Activated CD4-positive, alpha-beta memory T cell treated with anti-CD3 and anti-CD28 coated beads, Interleukin-2, amount 10 ng/mL, durations not matched to agents 7 days and 5 days (primary cell): ENCODE results near the gene URI1. TPM values are rescaled to one million over a fixed set of nuclear protein-coding genes. Genes with fewer than 3 reads are reported as not detected.
"Not testable (repeated sequence)": the region's sequence is repeated elsewhere in the genome, so short reads cannot be mapped to it uniquely, and the experiment has no call there.

Experiments used
- CTCF ChIA-PET: fragments of 350-600 bp; sonication (Branson Sonifier 250); formaldehyde crosslinking; loops from one replicate; lab custom pipeline; 2021; ENCODE audit warnings: antibody characterized with exemption, inconsistent platforms; lab: Charles Lee
- POLR2A ChIA-PET: fragments of 350-600 bp; sonication (Branson Sonifier 250); formaldehyde crosslinking; loops from one replicate; lab custom pipeline; 2021; ENCODE audit warnings: antibody characterized with exemption; lab: Charles Lee
- DNase-seq: peaks from one replicate; pipeline ENCODE4 v3.0.0-alpha.2; 2020
- H3K27ac Mint-ChIP-seq: one replicate; pipeline ENCODE4 v1.8.0; 2021; ENCODE audit warnings: mild to moderate bottlenecking, mixed read lengths
- H3K27me3 Mint-ChIP-seq: one replicate; pipeline ENCODE4 v1.8.0; 2021; ENCODE audit warnings: mixed read lengths
- H3K36me3 Mint-ChIP-seq: one replicate; pipeline ENCODE4 v1.8.0; 2021; ENCODE audit warnings: low read depth, mixed read lengths
- H3K4me1 Mint-ChIP-seq: one replicate; pipeline ENCODE4 v1.8.0; 2021; ENCODE audit warnings: mixed read lengths
- H3K4me3 Mint-ChIP-seq: one replicate; pipeline ENCODE4 v1.8.0; 2021; ENCODE audit warnings: mild to moderate bottlenecking, mixed read lengths
- H3K9me3 Mint-ChIP-seq: one replicate; pipeline ENCODE4 v1.8.0; 2021; ENCODE audit warnings: mixed read lengths
- total RNA-seq, 2 experiments: library from RNA; stranded (reverse); gene quantifications; one replicate each; pipeline ENCODE4 v1.2.3, GENCODE V29; 2021

The URI1 gene
- total RNA-seq, 2 experiments from 2014 or later = 55.5 to 59.0 TPM

DNA sequence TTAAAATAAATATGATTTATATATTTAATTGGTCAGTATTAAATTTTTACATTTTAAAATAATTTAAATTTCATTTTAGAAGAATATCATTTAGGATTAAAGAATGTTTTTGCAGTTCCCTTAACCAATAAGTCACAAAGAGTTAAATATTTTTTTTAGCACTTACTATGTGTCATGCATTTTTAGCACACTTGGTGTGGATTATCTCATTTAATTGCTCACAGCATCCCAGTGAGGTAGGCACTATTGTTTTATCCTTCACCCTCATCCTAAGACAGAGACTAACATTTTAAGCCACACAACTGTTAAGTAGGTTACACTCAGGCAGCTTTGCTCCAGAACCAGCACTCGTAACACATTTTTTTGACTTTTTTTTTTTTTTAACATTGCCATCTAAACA is 78.2 kb downstream of the URI1 start:
- DNase-seq = no peak
- Mint-ChIP-seq H3K27ac (no peak overlapping the region), H3K4me1 (peaks cover 3% of the 10 kb centered on the region), H3K27me3 (no peaks in the 10 kb centered on the region), H3K9me3 (no peaks in the 10 kb centered on the region), H3K4me3 (no peak overlapping the region), H3K36me3 (peaks cover 37% of the 10 kb centered on the region)
- ChIA-PET CTCF (interaction anchor here (0.5 kb wide), 1 partner anchor 140 kb away, joined by 3 read pairs; no protein-coding TSS in a partner anchor), POLR2A (interaction anchor here (1.0 kb wide), 1 partner anchor 11 kb away, joined by 3 read pairs; no protein-coding TSS in a partner anchor)

DNA sequence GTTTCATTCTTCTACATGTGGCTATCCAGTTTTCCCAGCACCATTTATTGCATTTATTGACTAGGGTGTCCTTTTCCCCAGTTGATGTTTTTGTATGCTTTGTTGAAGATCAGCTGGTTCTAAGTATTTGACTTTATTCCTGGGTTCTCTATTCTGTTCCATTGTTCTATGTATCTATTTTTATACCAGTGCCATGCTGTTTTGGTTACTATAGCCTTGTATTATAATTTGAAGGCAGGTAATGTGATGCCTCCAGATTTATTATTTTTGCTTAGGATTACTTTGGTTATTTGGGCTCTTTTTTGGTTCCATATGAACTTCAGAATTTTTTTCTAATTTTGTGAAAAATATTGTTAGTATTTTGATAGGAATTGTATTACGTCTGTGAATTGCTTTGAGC is 80.6 kb downstream of the URI1 start:
- Mint-ChIP-seq H3K9me3 (no peaks in the 10 kb centered on the region), H3K4me1 (no peaks in the 10 kb centered on the region), H3K27ac (no peak overlapping the region), H3K36me3 (peaks cover 39% of the 10 kb centered on the region), H3K27me3 (no peaks in the 10 kb centered on the region), H3K4me3 (no peak overlapping the region)
- DNase-seq = no peak
- ChIA-PET CTCF (no interaction called here), POLR2A (no interaction called here)

DNA sequence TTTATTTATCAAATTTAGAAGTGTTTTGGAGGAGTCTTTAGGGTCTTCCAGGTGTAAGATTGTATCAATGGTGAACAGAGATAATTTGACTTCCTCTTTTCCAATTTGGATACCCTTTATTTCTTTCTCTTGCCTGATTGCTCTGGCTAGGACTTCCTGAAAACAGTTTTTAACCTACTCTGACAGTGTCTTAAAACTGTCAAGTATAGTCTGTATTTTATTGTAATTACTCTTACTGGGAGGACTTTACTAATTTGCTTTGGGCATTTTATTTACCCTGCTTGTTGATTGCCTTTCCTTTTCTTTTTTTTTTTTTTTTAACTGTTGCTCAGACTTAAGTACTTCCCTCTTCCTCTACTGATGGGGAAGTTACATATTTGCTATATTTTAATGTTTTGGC is 81.3 kb downstream of the URI1 start:
- CTCF ChIA-PET = no interaction called here
- Mint-ChIP-seq H3K36me3 (peaks cover 40% of the 10 kb centered on the region), H3K9me3 (no peaks in the 10 kb centered on the region), H3K4me3 (no peak overlapping the region), H3K27me3 (no peaks in the 10 kb centered on the region), H3K27ac (no peak overlapping the region), H3K4me1 (peaks cover 2% of the 10 kb centered on the region)
- POLR2A ChIA-PET = no interaction called here
- no peak for DNase-seq

DNA sequence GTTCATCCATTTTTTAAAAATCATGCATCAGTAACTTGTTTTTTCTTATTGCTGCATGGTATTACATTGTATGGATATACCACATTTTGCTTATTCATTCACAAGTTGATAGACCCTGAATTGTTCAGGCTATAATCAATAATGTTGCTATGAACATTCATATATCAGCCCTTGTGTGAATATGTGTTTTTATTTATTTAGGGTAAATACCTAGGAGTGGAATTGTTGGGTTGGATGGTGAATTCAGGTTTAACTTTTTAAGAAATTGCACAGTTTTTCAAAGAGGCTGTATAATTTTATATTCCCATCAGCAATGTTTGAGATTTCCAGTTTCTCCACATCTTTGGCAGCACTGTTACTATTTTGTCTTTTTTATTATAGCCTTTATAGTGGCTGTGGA is 82.1 kb downstream of the URI1 start:
- ChIA-PET POLR2A (no interaction called here), CTCF (no interaction called here)
- DNase-seq = no peak
- no peak overlapping the region for H3K4me3 Mint-ChIP-seq
- peaks cover 7% of the 10 kb centered on the region for H3K4me1 Mint-ChIP-seq
- no peaks in the 10 kb centered on the region for H3K9me3 Mint-ChIP-seq
- H3K36me3 Mint-ChIP-seq = peaks cover 41% of the 10 kb centered on the region
- H3K27me3 Mint-ChIP-seq = no peaks in the 10 kb centered on the region
- H3K27ac Mint-ChIP-seq = no peak overlapping the region

DNA sequence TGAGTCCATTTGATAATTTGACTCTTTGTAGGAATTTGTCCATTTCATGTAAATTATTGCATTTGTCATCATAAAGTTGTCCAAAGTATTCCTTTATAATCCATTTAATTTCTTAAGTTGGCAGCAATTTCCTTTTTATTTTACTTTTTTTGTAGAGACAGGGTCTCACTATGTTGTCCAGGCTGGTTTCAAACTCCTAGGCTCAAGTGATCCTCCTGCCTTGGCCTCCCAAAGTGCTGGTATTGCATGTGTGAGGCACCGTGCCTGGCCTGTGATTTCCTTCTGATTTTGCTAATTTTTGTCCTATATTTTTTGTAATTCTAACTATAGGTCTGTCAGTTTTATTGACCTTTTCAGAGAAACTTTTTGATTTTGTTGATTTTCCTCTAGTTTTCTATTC is 84.9 kb downstream of the URI1 start:
- H3K9me3 Mint-ChIP-seq = no peaks in the 10 kb centered on the region
- H3K27me3 Mint-ChIP-seq = no peaks in the 10 kb centered on the region
- no peak overlapping the region for H3K4me3 Mint-ChIP-seq
- no peak for DNase-seq
- POLR2A ChIA-PET = no interaction called here
- no peak overlapping the region for H3K27ac Mint-ChIP-seq
- H3K4me1 Mint-ChIP-seq = peaks cover 27% of the 10 kb centered on the region
- CTCF ChIA-PET = no interaction called here
- H3K36me3 Mint-ChIP-seq = peaks cover 55% of the 10 kb centered on the region

DNA sequence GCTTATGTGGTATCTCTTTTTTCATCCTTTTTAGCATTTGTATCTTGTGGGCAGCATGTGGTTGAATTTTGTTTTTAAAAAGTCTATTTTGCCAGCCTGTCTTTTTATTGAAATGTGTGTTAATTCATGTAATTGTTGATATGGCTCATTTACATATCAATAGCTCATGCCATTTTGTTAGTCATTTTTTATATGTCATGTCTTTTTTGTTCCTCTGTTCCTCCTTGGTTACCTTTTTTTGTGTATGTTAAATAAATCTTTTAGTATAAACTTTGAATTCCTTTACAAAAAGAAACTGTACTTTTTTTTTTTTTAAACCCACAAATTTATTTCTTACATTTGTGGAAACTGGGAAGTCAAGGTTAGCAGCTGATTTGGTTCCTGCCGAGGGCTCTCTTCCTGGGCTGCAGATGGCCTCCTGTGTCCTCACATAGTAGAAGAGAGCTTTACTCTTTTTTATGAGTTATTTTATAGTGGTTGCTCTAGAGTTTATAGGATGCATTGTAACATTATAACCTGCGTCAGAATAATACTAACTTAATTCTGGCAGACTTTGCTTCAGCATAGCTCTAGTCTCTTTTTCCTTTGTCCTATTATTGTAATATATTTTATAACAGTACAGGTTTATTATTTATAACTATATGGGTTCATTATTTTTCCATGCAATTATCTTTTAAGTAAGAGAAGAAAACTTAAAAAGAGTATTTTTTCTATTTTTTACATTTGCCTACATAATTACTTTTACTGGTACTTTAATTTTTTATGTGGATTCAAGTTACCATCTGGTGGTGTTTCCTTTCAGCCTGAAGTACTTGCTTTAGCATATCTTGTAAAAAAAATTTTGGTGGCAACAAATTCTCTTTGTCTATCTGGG is 86.3 kb downstream of the URI1 start:
- Mint-ChIP-seq H3K27ac (no peak overlapping the region), H3K4me3 (no peak overlapping the region), H3K9me3 (no peaks in the 10 kb centered on the region), H3K27me3 (no peaks in the 10 kb centered on the region), H3K4me1 (peaks cover 27% of the 10 kb centered on the region), H3K36me3 (peaks cover 58% of the 10 kb centered on the region)
- no peak for DNase-seq
- ChIA-PET POLR2A (no interaction called here), CTCF (no interaction called here)

DNA sequence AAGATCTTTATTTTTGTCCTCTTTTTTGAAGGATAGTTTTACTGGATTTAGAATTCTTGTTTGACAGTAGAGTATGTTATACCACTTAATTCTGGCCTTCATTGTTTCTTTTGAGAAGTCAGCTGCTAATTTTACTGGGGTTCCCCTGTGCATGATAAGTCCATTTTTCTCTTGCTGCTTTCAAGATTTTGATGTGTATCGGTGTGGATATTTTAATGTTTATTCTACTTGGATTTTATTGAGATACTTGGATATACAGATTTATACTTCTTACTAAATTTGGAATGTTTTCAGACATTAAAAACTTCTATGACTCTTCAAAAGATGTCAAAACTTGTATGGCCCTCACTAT is 86.9 kb downstream of the URI1 start:
- peaks cover 27% of the 10 kb centered on the region for H3K4me1 Mint-ChIP-seq
- no peak for DNase-seq
- no peak overlapping the region for H3K4me3 Mint-ChIP-seq
- H3K27me3 Mint-ChIP-seq = no peaks in the 10 kb centered on the region
- peaks cover 61% of the 10 kb centered on the region for H3K36me3 Mint-ChIP-seq
- no peak overlapping the region for H3K27ac Mint-ChIP-seq
- H3K9me3 Mint-ChIP-seq = no peaks in the 10 kb centered on the region
- ChIA-PET CTCF (no interaction called here), POLR2A (no interaction called here)

DNA sequence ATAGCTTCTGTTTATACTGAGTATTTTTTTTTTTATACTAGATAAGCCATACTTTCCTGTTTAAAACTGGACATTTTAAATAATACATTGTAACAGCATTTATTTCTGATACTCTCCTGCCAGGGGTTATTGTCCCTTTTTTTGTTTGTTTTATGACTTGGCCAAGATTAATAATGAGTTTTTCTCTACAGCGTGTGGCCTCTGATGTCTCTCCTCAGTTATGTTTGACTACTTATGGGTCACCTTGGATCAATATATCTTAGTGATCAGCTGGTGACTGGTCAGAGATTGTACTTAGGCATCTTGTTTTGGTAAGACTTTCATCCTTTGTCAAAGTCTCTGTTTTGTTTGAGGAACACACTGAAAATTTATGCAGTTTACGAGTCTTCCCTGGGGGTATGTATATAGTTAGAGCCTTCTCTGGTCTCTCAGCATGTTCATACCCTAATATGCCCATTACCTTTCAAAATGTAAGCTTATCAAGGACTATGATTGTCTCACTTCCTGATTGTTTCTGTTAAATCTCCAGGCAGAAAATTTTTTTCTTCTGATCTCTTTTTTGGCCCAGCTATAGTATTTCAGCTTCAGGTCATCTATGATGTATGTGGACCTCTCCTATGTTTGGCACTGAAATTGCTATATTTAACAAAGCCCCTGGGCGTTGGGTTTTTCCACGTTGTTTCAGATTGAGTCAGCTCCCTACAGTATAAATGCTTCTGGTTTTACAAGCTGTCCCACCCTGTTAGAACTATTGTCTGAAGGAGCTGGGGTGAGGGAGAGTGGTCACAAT is 87.9 kb downstream of the URI1 start:
- CTCF ChIA-PET = no interaction called here
- POLR2A ChIA-PET = no interaction called here
- Mint-ChIP-seq H3K27me3 (no peaks in the 10 kb centered on the region), H3K27ac (peak overlapping the region; percentile 22), H3K4me1 (peaks cover 27% of the 10 kb centered on the region), H3K36me3 (peaks cover 70% of the 10 kb centered on the region), H3K4me3 (no peak overlapping the region), H3K9me3 (peaks cover 4% of the 10 kb centered on the region)
- DNase-seq = no peak

DNA sequence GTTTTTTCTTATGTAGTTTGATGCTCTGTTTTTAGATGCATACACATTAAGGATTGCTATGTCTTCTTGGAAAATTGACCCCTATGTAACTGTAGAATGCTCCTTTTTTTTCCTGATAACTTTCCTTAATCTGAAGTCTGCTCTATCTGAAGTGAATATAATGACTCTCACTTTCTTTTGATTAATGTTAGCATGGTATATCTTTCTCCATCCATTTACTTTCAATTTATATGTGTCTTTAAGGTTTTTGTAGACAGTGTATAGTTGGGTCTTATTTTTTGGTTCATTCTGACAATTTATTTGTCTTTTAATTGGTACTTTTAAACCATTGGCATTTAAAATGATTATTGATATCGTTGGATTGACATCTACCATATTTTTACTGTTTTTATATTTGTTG is 92.3 kb downstream of the URI1 start:
- no peak overlapping the region for H3K4me3 Mint-ChIP-seq
- peaks cover 89% of the 10 kb centered on the region for H3K36me3 Mint-ChIP-seq
- no peak for DNase-seq
- no peak overlapping the region for H3K27ac Mint-ChIP-seq
- H3K9me3 Mint-ChIP-seq = peaks cover 16% of the 10 kb centered on the region
- H3K4me1 Mint-ChIP-seq = peaks cover 18% of the 10 kb centered on the region
- H3K27me3 Mint-ChIP-seq = no peaks in the 10 kb centered on the region
- ChIA-PET POLR2A (no interaction called here), CTCF (no interaction called here)

DNA sequence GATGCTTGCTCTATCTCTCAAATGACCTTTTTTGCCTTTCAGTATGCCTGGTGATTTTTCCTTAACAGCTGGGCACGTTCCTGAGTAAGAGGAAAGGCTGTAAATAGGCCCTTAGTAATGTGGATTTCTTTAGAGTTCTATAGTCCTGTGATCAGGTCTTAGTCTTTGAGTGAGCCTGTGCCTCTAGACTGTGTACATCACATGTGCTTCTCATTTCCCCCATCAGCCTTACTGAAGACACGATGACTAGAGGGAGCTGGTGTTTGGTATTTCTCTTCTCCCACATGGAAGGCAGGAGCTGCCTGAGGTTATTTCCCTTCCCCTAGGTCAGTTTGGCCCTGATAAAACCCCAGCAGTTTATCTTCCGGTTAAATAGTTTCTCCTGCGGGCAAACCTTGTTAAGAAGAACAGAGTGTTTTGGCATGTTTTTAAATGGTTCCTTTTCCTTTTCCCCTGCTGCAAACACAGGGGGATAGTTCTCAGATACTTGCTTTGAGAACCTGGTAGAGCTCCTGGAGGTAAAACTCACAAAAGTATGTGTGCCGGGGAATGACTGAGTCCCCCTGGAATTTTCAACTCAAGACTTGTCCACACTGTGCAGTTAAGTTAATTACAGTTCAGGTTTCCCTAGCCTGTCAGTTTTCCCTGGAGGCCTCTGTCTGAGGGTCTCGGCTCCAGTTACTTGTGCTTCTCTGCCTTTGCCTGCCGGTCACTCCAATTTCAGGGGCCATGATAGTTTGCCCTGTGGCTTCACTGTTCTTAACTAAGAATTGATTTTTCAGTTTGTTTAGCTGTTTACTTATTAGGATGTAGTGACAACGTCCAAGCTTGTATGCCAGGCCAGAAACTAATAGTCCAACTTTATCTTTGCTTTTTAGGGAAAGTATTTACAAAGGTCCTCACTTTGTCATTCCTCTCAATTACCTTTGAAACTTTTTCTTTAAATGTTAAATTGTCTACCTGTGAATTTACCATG is 94.4 kb downstream of the URI1 start:
- ChIA-PET CTCF (no interaction called here), POLR2A (no interaction called here)
- H3K4me1 Mint-ChIP-seq = no peaks in the 10 kb centered on the region

DNA sequence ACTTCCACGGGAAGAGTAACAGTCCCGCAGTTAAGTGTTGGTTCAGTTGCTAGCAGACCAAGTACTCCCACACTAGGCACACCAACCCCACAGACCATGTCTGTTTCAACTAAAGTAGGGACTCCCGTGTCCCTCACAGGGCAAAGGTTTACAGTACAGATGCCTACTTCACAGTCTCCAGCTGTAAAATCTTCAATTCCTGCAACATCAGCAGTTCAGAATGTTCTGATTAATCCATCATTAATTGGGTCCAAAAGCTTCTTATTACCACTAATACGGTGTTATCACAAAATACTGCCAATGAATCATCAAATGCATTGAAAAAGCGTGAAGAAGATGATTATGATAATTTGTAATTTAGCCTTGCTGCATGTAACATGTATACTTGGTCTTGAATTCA is 95.8 kb downstream of the URI1 start:
- Mint-ChIP-seq H3K36me3 (peaks cover 75% of the 10 kb centered on the region), H3K4me1 (no peaks in the 10 kb centered on the region), H3K9me3 (peaks cover 19% of the 10 kb centered on the region), H3K27me3 (no peaks in the 10 kb centered on the region), H3K4me3 (no peak overlapping the region), H3K27ac (no peak overlapping the region)
- DNase-seq = no peak
- ChIA-PET CTCF (no interaction called here), POLR2A (no interaction called here)

More for the DNA sequence above, 94.4 kb downstream of the URI1 start:
- peaks cover 19% of the 10 kb centered on the region for H3K9me3 Mint-ChIP-seq
- no peaks in the 10 kb centered on the region for H3K27me3 Mint-ChIP-seq
- peaks cover 78% of the 10 kb centered on the region for H3K36me3 Mint-ChIP-seq
- H3K4me3 Mint-ChIP-seq = no peak overlapping the region
- H3K27ac Mint-ChIP-seq = no peak overlapping the region
- no peak for DNase-seq

DNA sequence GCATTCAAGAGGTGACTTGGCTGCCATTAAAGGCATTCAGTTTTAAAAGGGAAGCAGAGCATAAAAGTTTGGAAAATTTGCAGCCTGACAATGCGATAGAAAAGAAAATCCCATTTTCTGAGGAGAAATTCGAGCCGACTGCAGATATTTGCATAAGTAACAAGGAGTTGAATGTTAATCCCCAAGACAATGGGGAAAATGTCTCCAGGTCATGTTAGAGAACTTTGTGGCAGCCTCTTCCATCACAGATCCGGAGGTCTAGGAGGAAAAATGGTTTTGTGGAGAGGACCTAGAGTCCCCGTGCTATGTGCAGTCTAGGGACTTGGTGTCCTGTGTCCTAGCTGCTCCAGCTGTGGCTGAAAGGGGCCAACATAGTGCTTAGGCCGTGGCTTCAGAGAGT is 99.9 kb downstream of the URI1 start:
- POLR2A ChIA-PET = interaction anchor here (1.0 kb wide), 1 partner anchor 97 kb away, joined by 3 read pairs; no protein-coding TSS in a partner anchor
- Mint-ChIP-seq H3K36me3 (peaks cover 36% of the 10 kb centered on the region), H3K9me3 (peaks cover 11% of the 10 kb centered on the region)
- CTCF ChIA-PET, DNase-seq, H3K27me3 Mint-ChIP-seq, H3K4me3 Mint-ChIP-seq, H3K4me1 Mint-ChIP-seq, H3K27ac Mint-ChIP-seq: not testable (repeated sequence)
